ENCODE data around the gene NIPAL3.

Gene NIPAL3

GRCh38 chr1:24415334-24415909 lies at the start of gene NIPAL3:
TSS of gene NIPAL3 (plus strand) at chr1:24415802. CDS start at chr1:24419548, 3,746 bp downstream.
- TF ChIP-seq L3MBTL2 (conservative IDR thresholded peaks at IDR 0.05) (peak; percentile 61), FOXK2 (IDR thresholded peaks at IDR 0.05) (no peak), NFRKB (IDR thresholded peaks at IDR 0.05) (no peak), BHLHE40 (IDR thresholded peaks at IDR 0.05; ENCODE audit: borderline replicate concordance) (no peak), FOXA1 (IDR thresholded peaks at IDR 0.05) (no peak), LEF1 (IDR thresholded peaks at IDR 0.05; ENCODE audit: borderline replicate concordance) (no peak), ARNT (IDR thresholded peaks at IDR 0.05) (no peak), ZNF384 (IDR thresholded peaks at IDR 0.05) (no peak), SP1 (IDR thresholded peaks at IDR 0.05) (no peak), SUZ12 (IDR thresholded peaks at IDR 0.05) (no peak), CTBP1 (IDR thresholded peaks at IDR 0.05; ENCODE audit: borderline replicate concordance) (peak; percentile 74), FOXM1 (IDR thresholded peaks at IDR 0.05; ENCODE audit: borderline replicate concordance) (no peak)
- TF ChIP-seq, protein P1, sequence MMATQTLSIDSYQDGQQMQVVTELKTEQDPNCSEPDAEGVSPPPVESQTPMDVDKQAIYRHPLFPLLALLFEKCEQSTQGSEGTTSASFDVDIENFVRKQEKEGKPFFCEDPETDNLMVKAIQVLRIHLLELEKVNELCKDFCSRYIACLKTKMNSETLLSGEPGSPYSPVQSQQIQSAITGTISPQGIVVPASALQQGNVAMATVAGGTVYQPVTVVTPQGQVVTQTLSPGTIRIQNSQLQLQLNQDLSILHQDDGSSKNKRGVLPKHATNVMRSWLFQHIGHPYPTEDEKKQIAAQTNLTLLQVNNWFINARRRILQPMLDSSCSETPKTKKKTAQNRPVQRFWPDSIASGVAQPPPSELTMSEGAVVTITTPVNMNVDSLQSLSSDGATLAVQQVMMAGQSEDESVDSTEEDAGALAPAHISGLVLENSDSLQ (IDR thresholded peaks at IDR 0.05), result peak; percentile 100
- ChIA-PET CTCF (interaction anchor here (0.5 to 2.2 kb wide), 23 partner anchors 8 to 323 kb away, joined by 3 to 12 read pairs (median 4); partner anchors contain the start of gene RCAN3), POLR2A (interaction anchor here (0.8 to 1.7 kb wide), 10 partner anchors 10 to 172 kb away, joined by 3 to 9 read pairs (median 4); partner anchors contain the start of gene RCAN3)

DNA sequence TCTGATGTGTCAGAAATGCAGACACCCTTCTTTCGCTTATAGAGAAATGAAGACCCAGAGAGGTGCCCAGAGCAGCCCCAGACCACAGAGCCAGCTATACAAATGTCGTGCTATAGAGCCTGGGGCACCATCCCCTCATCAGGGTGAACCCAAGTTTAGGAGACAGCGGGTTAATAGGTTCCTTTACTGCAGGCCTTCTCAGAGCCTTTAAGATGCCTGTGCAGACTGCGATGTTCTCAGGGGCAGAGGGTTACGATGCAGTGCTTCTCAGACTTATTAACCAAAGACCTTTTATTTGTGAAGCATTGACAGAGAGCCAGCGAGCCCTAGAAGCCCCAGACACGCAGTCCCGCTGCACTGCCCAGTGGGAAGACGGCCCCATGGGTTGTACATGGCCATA lies 48.9 kb upstream of the NIPAL3 start:
- ChIA-PET CTCF (no interaction called here), POLR2A (no interaction called here)
- DNase-seq (ENCODE audit: extremely low spot score), result no peak
- TF ChIP-seq TARDBP (IDR thresholded peaks at IDR 0.05), result no peak
- TF ChIP-seq SUZ12 (IDR thresholded peaks at IDR 0.05), result no peak
- TF ChIP-seq FOXA1 (IDR thresholded peaks at IDR 0.05), result no peak
- no peak for TF ChIP-seq ARNT (IDR thresholded peaks at IDR 0.05)
- no peak for TF ChIP-seq ZNF384 (IDR thresholded peaks at IDR 0.05)
- TF ChIP-seq FOXM1 (IDR thresholded peaks at IDR 0.05; ENCODE audit: borderline replicate concordance), result no peak
- no peak for TF ChIP-seq HDGF (IDR thresholded peaks at IDR 0.05; ENCODE audit: borderline replicate concordance)
- TF ChIP-seq ELF4 (IDR thresholded peaks at IDR 0.05), result no peak
- no peak for TF ChIP-seq FOXK2 (IDR thresholded peaks at IDR 0.05)
- TF ChIP-seq, protein P1 (IDR thresholded peaks at IDR 0.05), result no peak
- no peak for TF ChIP-seq L3MBTL2 (conservative IDR thresholded peaks at IDR 0.05)
- TF ChIP-seq NFRKB (IDR thresholded peaks at IDR 0.05), result no peak
- TF ChIP-seq LEF1 (IDR thresholded peaks at IDR 0.05; ENCODE audit: borderline replicate concordance), result no peak
- TF ChIP-seq BHLHE40 (IDR thresholded peaks at IDR 0.05; ENCODE audit: borderline replicate concordance), result no peak
- no peak for TF ChIP-seq CTBP1 (IDR thresholded peaks at IDR 0.05; ENCODE audit: borderline replicate concordance)
- TF ChIP-seq SP1 (IDR thresholded peaks at IDR 0.05), result no peak

More at GRCh38 chr1:24415334-24415909, at the start of gene NIPAL3:
- peak; percentile 97 for DNase-seq (ENCODE audit: extremely low spot score)

DNA sequence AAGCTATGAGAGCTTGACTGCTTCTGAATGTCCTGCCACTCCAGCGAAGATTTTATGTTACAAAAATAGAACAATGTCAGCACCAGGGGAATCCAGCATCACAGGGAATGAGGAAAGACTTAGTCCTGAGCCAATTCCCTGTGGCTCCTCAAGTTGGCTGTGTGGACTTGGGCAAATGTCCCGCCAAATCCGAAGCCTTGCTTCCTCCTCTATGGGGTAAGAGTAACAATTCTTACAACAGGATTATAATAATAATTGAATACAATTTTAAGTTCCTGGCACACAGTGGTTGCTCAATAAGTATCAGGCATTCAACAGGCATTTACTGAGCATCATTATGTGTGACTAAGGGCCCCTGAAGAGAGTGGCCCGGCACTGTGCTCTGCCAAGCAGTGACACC lies 46.4 kb upstream of the NIPAL3 start:
- POLR2A ChIA-PET, result no interaction called here
- TF ChIP-seq SUZ12 (IDR thresholded peaks at IDR 0.05), result no peak
- no peak for TF ChIP-seq LEF1 (IDR thresholded peaks at IDR 0.05; ENCODE audit: borderline replicate concordance)
- TF ChIP-seq FOXM1 (IDR thresholded peaks at IDR 0.05; ENCODE audit: borderline replicate concordance), result no peak
- no peak for TF ChIP-seq BHLHE40 (IDR thresholded peaks at IDR 0.05; ENCODE audit: borderline replicate concordance)
- no peak for TF ChIP-seq FOXA1 (IDR thresholded peaks at IDR 0.05)
- TF ChIP-seq HDGF (IDR thresholded peaks at IDR 0.05; ENCODE audit: borderline replicate concordance), result no peak
- TF ChIP-seq, protein P1 (IDR thresholded peaks at IDR 0.05), result no peak
- TF ChIP-seq FOXK2 (IDR thresholded peaks at IDR 0.05), result no peak
- DNase-seq (ENCODE audit: extremely low spot score), result no peak
- CTCF ChIA-PET, result no interaction called here

DNA sequence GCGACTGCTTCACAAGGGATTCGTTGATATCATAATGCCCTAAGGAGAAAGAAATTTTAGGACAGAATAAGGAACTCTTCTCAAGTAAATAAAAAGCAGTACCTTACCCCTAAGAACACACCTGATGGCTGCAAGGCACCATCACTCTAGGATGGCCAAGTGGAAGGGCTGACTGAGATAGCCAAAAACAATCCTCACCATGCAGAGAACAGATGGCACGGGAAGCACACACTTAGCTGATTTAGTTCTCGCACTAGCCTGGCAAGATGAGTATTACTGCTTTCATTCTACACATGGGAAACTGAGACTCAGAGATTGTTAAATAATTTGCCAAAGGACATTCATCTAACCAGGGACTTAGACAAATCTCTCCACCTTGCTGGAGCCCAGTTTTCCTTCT lies 45.8 kb upstream of the NIPAL3 start:
- no peak for TF ChIP-seq NFRKB (IDR thresholded peaks at IDR 0.05)
- no peak for TF ChIP-seq SP1 (IDR thresholded peaks at IDR 0.05)
- no peak for TF ChIP-seq TARDBP (IDR thresholded peaks at IDR 0.05)
- no peak for TF ChIP-seq ARNT (IDR thresholded peaks at IDR 0.05)
- TF ChIP-seq, protein P1 (IDR thresholded peaks at IDR 0.05), result no peak
- no peak for TF ChIP-seq FOXA1 (IDR thresholded peaks at IDR 0.05)
- TF ChIP-seq ELF4 (IDR thresholded peaks at IDR 0.05), result no peak
- no peak for TF ChIP-seq HDGF (IDR thresholded peaks at IDR 0.05; ENCODE audit: borderline replicate concordance)
- TF ChIP-seq CTBP1 (IDR thresholded peaks at IDR 0.05; ENCODE audit: borderline replicate concordance), result no peak
- TF ChIP-seq L3MBTL2 (conservative IDR thresholded peaks at IDR 0.05), result no peak
- no peak for TF ChIP-seq FOXM1 (IDR thresholded peaks at IDR 0.05; ENCODE audit: borderline replicate concordance)
- TF ChIP-seq FOXK2 (IDR thresholded peaks at IDR 0.05), result no peak
- no peak for TF ChIP-seq LEF1 (IDR thresholded peaks at IDR 0.05; ENCODE audit: borderline replicate concordance)
- no peak for TF ChIP-seq ZNF384 (IDR thresholded peaks at IDR 0.05)
- TF ChIP-seq SUZ12 (IDR thresholded peaks at IDR 0.05), result no peak
- TF ChIP-seq BHLHE40 (IDR thresholded peaks at IDR 0.05; ENCODE audit: borderline replicate concordance), result no peak
- DNase-seq (ENCODE audit: extremely low spot score), result no peak
- ChIA-PET POLR2A (no interaction called here), CTCF (no interaction called here)

- DNase-seq (ENCODE audit: extremely low spot score), result no peak
- ChIA-PET POLR2A (interaction anchor here (1.4 kb wide), 1 partner anchor 9 kb away, joined by 3 read pairs; no protein-coding TSS in a partner anchor), CTCF (interaction anchor here (1.2 to 1.3 kb wide), 2 partner anchors 18 to 174 kb away, joined by 4 read pairs; no protein-coding TSS in a partner anchor)
- no peak for TF ChIP-seq FOXA1 (IDR thresholded peaks at IDR 0.05)
- no peak for TF ChIP-seq LEF1 (IDR thresholded peaks at IDR 0.05; ENCODE audit: borderline replicate concordance)
- TF ChIP-seq, protein P1 (IDR thresholded peaks at IDR 0.05), result no peak
- no peak for TF ChIP-seq HDGF (IDR thresholded peaks at IDR 0.05; ENCODE audit: borderline replicate concordance)
- TF ChIP-seq ZNF384 (IDR thresholded peaks at IDR 0.05), result no peak
- TF ChIP-seq TARDBP (IDR thresholded peaks at IDR 0.05), result no peak
- no peak for TF ChIP-seq FOXM1 (IDR thresholded peaks at IDR 0.05; ENCODE audit: borderline replicate concordance)
- no peak for TF ChIP-seq SUZ12 (IDR thresholded peaks at IDR 0.05)
- no peak for TF ChIP-seq CTBP1 (IDR thresholded peaks at IDR 0.05; ENCODE audit: borderline replicate concordance)
- no peak for TF ChIP-seq BHLHE40 (IDR thresholded peaks at IDR 0.05; ENCODE audit: borderline replicate concordance)
- no peak for TF ChIP-seq SP1 (IDR thresholded peaks at IDR 0.05)
- no peak for TF ChIP-seq NFRKB (IDR thresholded peaks at IDR 0.05)
- no peak for TF ChIP-seq ELF4 (IDR thresholded peaks at IDR 0.05)
- TF ChIP-seq L3MBTL2 (conservative IDR thresholded peaks at IDR 0.05), result no peak
- no peak for TF ChIP-seq FOXK2 (IDR thresholded peaks at IDR 0.05)
Observed at GRCh38 chr1:24373044-24373443, 42.6 kb upstream of the NIPAL3 start.
